Endothelial cell of umbilical vein (primary cell): Measurements from ENCODE around the gene CCSER1. TPM values are rescaled to one million over a fixed set of nuclear protein-coding genes. Genes with fewer than 3 reads are reported as not detected.

ENCODE experiments used
- BruUV-seq: library from RNA; stranded (reverse); fragments of 400-500 nt; replicated peaks from 2 replicates; lab custom pipeline; 2021; lab: Mats Ljungman, UMichigan
- CTCF ChIA-PET: fragments of 300-600, 350-600 bp; sonication (Branson Sonifier 250); formaldehyde crosslinking; loops from one replicate; lab custom pipeline; 2021; ENCODE audit warnings: antibody characterized with exemption, inconsistent platforms; lab: Charles Lee
- POLR2A ChIA-PET: fragments of 300-600, 350-600 bp; sonication (Branson Sonifier 250); formaldehyde crosslinking; loops from one replicate; lab custom pipeline; 2021; ENCODE audit warnings: antibody characterized with exemption, inconsistent platforms; lab: Charles Lee
- DNase-seq: peaks from one replicate; pipeline ENCODE4 v3.0.0-alpha.2; 2011; ENCODE audit warnings: low read depth, low spot score
- FAIRE-seq: peaks from 2 replicates; lab custom pipeline; 2011; peaks lifted over from hg19 to GRCh38; lab: Jason Lieb, UNC
- H2AFZ ChIP-seq: 2 replicates; pipeline ENCODE4 v1.6.0; 2012; ENCODE audit warnings: low read depth, low read length, control low read depth, inconsistent platforms
- H3K27ac ChIP-seq: 2 replicates; pipeline ENCODE4 v1.5.1; 2011; ENCODE audit warnings: low read depth, mild to moderate bottlenecking, control low read depth, low read length, moderate library complexity; ENCODE audit not compliant: insufficient read depth
- H3K27me3 ChIP-seq, 2 experiments: 2 replicates each; pipeline versions ENCODE4 v1.6.0 to v1.6.1; 2011; ENCODE audit warnings: low read length in 2 of 2, mixed read lengths in 1 of 2; ENCODE audit not compliant: control insufficient read depth in 2 of 2, insufficient read depth in 2 of 2
- H3K36me3 ChIP-seq, 2 experiments: 2 replicates in 1 of 2; 3 replicates in 1 of 2; pipeline ENCODE4 v1.5.1; 2011; ENCODE audit warnings: low read length in 2 of 2, mild to moderate bottlenecking in 1 of 2, moderate library complexity in 1 of 2; ENCODE audit not compliant: control insufficient read depth in 2 of 2, insufficient read depth in 2 of 2; ENCODE audit errors: extremely low read depth in 1 of 2
- H3K4me1 ChIP-seq: 3 replicates; pipeline ENCODE4 v1.5.1; 2011; ENCODE audit warnings: mild to moderate bottlenecking, low read length; ENCODE audit not compliant: control insufficient read depth, insufficient read depth; ENCODE audit errors: extremely low read depth
- H3K4me2 ChIP-seq: 2 replicates; pipeline ENCODE4 v1.6.1; 2011; ENCODE audit warnings: low read length, control low read depth, mixed read lengths; ENCODE audit not compliant: insufficient read depth
- H3K4me3 ChIP-seq, 3 experiments: fragments of 200-600 bp in 1 of 3; sonication (generic), shearing (Covaris generic) in 1 of 3; replicated peaks in 1 of 3; 2 replicates each; pipeline ENCODE4 v1.5.1; 2011 to 2016; ENCODE audit warnings: control low read depth in 3 of 3, low read length in 3 of 3, mild to moderate bottlenecking in 2 of 3, inconsistent platforms in 1 of 3, low read depth in 1 of 3, moderate library complexity in 1 of 3; ENCODE audit not compliant: insufficient read depth in 1 of 3
- H3K79me2 ChIP-seq: 2 replicates; pipeline ENCODE4 v1.6.0; 2012; ENCODE audit warnings: low read length, inconsistent platforms; ENCODE audit not compliant: control insufficient read depth, insufficient read depth
- H3K9ac ChIP-seq: replicated peaks from 2 replicates; pipeline ENCODE3; 2011; ENCODE audit warnings: low read length, control low read depth; ENCODE audit not compliant: insufficient read depth; ENCODE audit errors: extremely low read depth
- H3K9me1 ChIP-seq: replicated peaks from 3 replicates; pipeline ENCODE4 v1.6.0; 2011; ENCODE audit warnings: mild to moderate bottlenecking, low read length; ENCODE audit not compliant: control insufficient read depth, insufficient read depth; ENCODE audit errors: extremely low read depth
- H3K9me3 ChIP-seq: replicated peaks from 2 replicates; pipeline ENCODE4 v1.5.1; 2012; ENCODE audit warnings: low read length, inconsistent platforms; ENCODE audit not compliant: control insufficient read depth, insufficient read depth
- H4K20me1 ChIP-seq: replicated peaks from 2 replicates; pipeline ENCODE3; 2011; ENCODE audit warnings: mild to moderate bottlenecking, low read length; ENCODE audit not compliant: control insufficient read depth, insufficient read depth; ENCODE audit errors: extremely low read depth
- EZH2 ChIP-seq: IDR thresholded peaks from 2 replicates; pipeline ENCODE4 v1.6.1; 2012; ENCODE audit warnings: borderline replicate concordance, low read depth, mild to moderate bottlenecking, moderate library complexity, low read length, inconsistent platforms; ENCODE audit not compliant: severe bottlenecking
- FOS ChIP-seq: IDR thresholded peaks from 2 replicates; pipeline ENCODE4 v1.6.1; 2011; ENCODE audit warnings: mild to moderate bottlenecking, low read length, moderate library complexity, borderline replicate concordance; ENCODE audit not compliant: insufficient read depth
- GATA2 ChIP-seq: IDR thresholded peaks from 2 replicates; pipeline ENCODE4 v1.7.0; 2011; ENCODE audit warnings: low read depth, mild to moderate bottlenecking, moderate library complexity, mixed read lengths, low read length; ENCODE audit not compliant: insufficient read length, insufficient read depth
- JUN ChIP-seq: IDR thresholded peaks from 2 replicates; pipeline ENCODE4 v1.6.1; 2011; ENCODE audit warnings: borderline replicate concordance, low read depth; ENCODE audit not compliant: insufficient read length, insufficient read depth
- MYC ChIP-seq: IDR thresholded peaks from one replicate; pipeline ENCODE4 v1.6.1; 2011; ENCODE audit warnings: mild to moderate bottlenecking, low read depth, low read length
- POLR2A ChIP-seq: IDR thresholded peaks from 2 replicates; pipeline ENCODE4 v1.6.1; 2012; ENCODE audit warnings: low read depth, mild to moderate bottlenecking, control low read depth, low read length
- POLR2AphosphoS5 ChIP-seq: IDR thresholded peaks from 2 replicates; pipeline ENCODE4 v1.6.1; 2012; ENCODE audit warnings: low read depth, mild to moderate bottlenecking, control low read depth, low read length, moderate library complexity; ENCODE audit not compliant: insufficient read depth
- dilution Hi-C: fragments of 300-500 bp; cut with MboI; formaldehyde crosslinking; loops from one replicate; pipeline ENCODE4 v1.15.0; 2019; ENCODE audit warnings: low sequenced_read_pairs; ENCODE audit not compliant: extremely low pct_ligation_motif_present
- intact Hi-C: fragments of 100-400 bp; cut with micrococcal nuclease; formaldehyde crosslinking; loops from one replicate; pipeline ENCODE4 v1.10.0; 2022
- polyA plus RNA-seq, 4 experiments: library from polyadenylated mRNA; depleted of rRNA in 3 of 4; stranded (reverse) in 3 of 4; unstranded in 1 of 4; fragments of >200 nt; gene quantifications; 2 replicates each; pipeline versions ENCODE4 v1.2.1 to v1.2.3, GENCODE V29; 2011 to 2012; ENCODE audit warnings: missing spikeins in 1 of 4
- total RNA-seq: library from RNA; stranded (reverse); gene quantifications from 2 replicates; pipeline ENCODE4 v1.2.3, GENCODE V29; 2021
- TF ChIP-seq, protein P1 (sequence below): IDR thresholded peaks from 2 replicates; pipeline ENCODE4 v1.6.1; 2011; ENCODE audit not compliant: insufficient read depth, insufficient read length
- TF ChIP-seq, protein P2 (sequence below), 2 donors: IDR thresholded peaks; 1 replicate in 1 of 2; 2 replicates in 1 of 2; pipeline ENCODE4 v1.5.1; 2011; ENCODE audit warnings: low read length in 2 of 2, mild to moderate bottlenecking in 2 of 2, moderate library complexity in 2 of 2, control low read depth in 1 of 2, inconsistent platforms in 1 of 2, low read depth in 1 of 2; ENCODE audit not compliant: insufficient read depth in 1 of 2; ENCODE audit errors: extremely low read depth in 1 of 2

The CCSER1 gene
- total and polyA plus RNA-seq, 2 donors (not counting 3 experiments of a cell fraction or from before 2014, with no cell fraction given) = 0.11 to 1.8 TPM

DNA sequence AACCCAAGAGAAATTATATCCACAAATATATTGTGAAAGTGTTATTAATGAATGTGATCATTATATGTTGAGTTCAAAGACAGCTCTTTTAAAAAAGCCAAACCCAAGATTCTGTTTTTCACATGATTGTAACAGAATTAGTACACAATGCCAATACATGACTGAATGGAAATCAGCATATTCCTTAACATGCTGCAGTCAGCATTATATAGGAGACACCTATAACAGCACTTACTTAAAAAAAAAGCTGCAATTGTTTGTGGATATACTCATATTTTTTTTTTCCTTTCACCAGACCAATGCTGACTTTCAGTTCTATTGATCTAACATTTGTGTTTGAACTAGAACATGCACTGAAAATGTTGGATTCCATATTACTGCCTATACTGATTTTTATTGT lies 165.2 kb downstream of the CCSER1 start:
- dilution Hi-C loops = no loop called here
- H3K27me3 ChIP-seq = no peaks in the 10 kb centered on the region
- CTCF ChIA-PET = interaction anchor here (1.3 to 2.4 kb wide), 4 partner anchors 172 to 807 kb away, joined by 4 to 9 read pairs (median 7); no protein-coding TSS in a partner anchor
- no TSS peak for BruUV-seq
- DNase-seq (no peak), FAIRE-seq (no peak)
- no peaks in the 10 kb centered on the region for H3K79me2 ChIP-seq
- no peaks in the 10 kb centered on the region for H3K4me1 ChIP-seq
- no peaks in the 10 kb centered on the region for H3K36me3 ChIP-seq
- no peak overlapping the region for H2AFZ ChIP-seq
- H3K9me1 ChIP-seq = no peaks in the 10 kb centered on the region
- no peaks in the 10 kb centered on the region for H4K20me1 ChIP-seq
- TF ChIP-seq JUN (no peak), POLR2AphosphoS5 (no peak), POLR2A (no peak), EZH2 (no peak), FOS (no peak), MYC (no peak), GATA2 (no peak)
- TF ChIP-seq, protein P1, sequence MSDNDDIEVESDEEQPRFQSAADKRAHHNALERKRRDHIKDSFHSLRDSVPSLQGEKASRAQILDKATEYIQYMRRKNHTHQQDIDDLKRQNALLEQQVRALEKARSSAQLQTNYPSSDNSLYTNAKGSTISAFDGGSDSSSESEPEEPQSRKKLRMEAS = no peak
- TF ChIP-seq, protein P2, sequence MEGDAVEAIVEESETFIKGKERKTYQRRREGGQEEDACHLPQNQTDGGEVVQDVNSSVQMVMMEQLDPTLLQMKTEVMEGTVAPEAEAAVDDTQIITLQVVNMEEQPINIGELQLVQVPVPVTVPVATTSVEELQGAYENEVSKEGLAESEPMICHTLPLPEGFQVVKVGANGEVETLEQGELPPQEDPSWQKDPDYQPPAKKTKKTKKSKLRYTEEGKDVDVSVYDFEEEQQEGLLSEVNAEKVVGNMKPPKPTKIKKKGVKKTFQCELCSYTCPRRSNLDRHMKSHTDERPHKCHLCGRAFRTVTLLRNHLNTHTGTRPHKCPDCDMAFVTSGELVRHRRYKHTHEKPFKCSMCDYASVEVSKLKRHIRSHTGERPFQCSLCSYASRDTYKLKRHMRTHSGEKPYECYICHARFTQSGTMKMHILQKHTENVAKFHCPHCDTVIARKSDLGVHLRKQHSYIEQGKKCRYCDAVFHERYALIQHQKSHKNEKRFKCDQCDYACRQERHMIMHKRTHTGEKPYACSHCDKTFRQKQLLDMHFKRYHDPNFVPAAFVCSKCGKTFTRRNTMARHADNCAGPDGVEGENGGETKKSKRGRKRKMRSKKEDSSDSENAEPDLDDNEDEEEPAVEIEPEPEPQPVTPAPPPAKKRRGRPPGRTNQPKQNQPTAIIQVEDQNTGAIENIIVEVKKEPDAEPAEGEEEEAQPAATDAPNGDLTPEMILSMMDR (IDR thresholded peaks at IDR 0.05; ENCODE audit: extremely low read depth in 1 of 2, insufficient read depth in 1 of 2, low read depth in 1 of 2, low read length in 2 of 2) = no peak
- no peak overlapping the region for H3K4me2 ChIP-seq
- H3K9me3 ChIP-seq = no peaks in the 10 kb centered on the region
- H3K27ac ChIP-seq = no peak overlapping the region
- H3K4me3 ChIP-seq = no peak overlapping the region
- POLR2A ChIA-PET = no interaction called here
- no peak overlapping the region for H3K9ac ChIP-seq
- intact Hi-C loops = loop anchor here (2.0 to 10.0 kb wide), 7 partner anchors 164 to 1066 kb away; no protein-coding TSS in a partner anchor
